ENCODE results near the gene NPHS1.
"Not testable (repeated sequence)": the region's sequence is repeated elsewhere in the genome, so short reads cannot be mapped to it uniquely, and the experiment has no call there.

NPHS1 gene

GRCh38 chr19:35848486-35848885 lies 3.8 kb downstream of the NPHS1 start:
- DNase-seq: no peak

GRCh38 chr19:35847911-35848310 lies 4.4 kb downstream of the NPHS1 start:
- no peak for DNase-seq

GRCh38 chr19:35846038-35846668 lies 6.2 kb downstream of the NPHS1 start:
- no peak for DNase-seq

- DNase-seq: no peak
Observed at GRCh38 chr19:35845215-35846037, 6.9 kb downstream of the NPHS1 start.

GRCh38 chr19:35844482-35845214 lies 7.7 kb downstream of the NPHS1 start:
- DNase-seq: no peak

GRCh38 chr19:35843676-35844481 lies 8.4 kb downstream of the NPHS1 start:
- no peak for DNase-seq

- no peak for DNase-seq
Observed at GRCh38 chr19:35842666-35843272, 9.5 kb downstream of the NPHS1 start.

- no peak for DNase-seq
Observed at GRCh38 chr19:35841961-35842595, 10.2 kb downstream of the NPHS1 start.

GRCh38 chr19:35836096-35836495 lies 16.2 kb downstream of the NPHS1 start:
- DNase-seq: not testable (repeated sequence)

- DNase-seq: no peak
Observed at GRCh38 chr19:35833972-35834371, 18.3 kb downstream of the NPHS1 start.

GRCh38 chr19:35832054-35832453 lies 20.2 kb downstream of the NPHS1 start:
- no peak for DNase-seq

- DNase-seq: no peak
Observed at GRCh38 chr19:35830986-35831385, 21.3 kb downstream of the NPHS1 start.

- DNase-seq: peak; percentile 34
Observed at GRCh38 chr19:35828692-35829301, 23.5 kb downstream of the NPHS1 start.

GRCh38 chr19:35824150-35824549 lies 28.2 kb downstream of the NPHS1 start:
- DNase-seq: no peak

GRCh38 chr19:35822579-35822978 lies 29.7 kb downstream of the NPHS1 start:
- no peak for DNase-seq

GRCh38 chr19:35818445-35818844 lies 33.9 kb downstream of the NPHS1 start:
- DNase-seq: no peak

- no peak for DNase-seq
Observed at GRCh38 chr19:35816846-35817245, 35.5 kb downstream of the NPHS1 start.

GRCh38 chr19:35816262-35816661 lies 36.0 kb downstream of the NPHS1 start:
- DNase-seq: no peak

- DNase-seq: no peak
Observed at GRCh38 chr19:35813043-35813890, 39.0 kb downstream of the NPHS1 start.

GRCh38 chr19:35812220-35813042 lies 39.9 kb downstream of the NPHS1 start, which contains the start of gene PRODH2:
Gene PRODH2 (minus strand): TSS chr19:35812845. CDS start chr19:35812805, 40 bp downstream.
- no peak for DNase-seq
